BJ (cell line): ENCODE results near the gene ARHGAP24. TPM values are rescaled to one million over a fixed set of nuclear protein-coding genes. Genes with fewer than 3 reads are reported as not detected.

Source experiments
- CTCF ChIA-PET: fragments of 350-600 bp; formaldehyde crosslinking; extraction: SDS; loops from one replicate; lab custom pipeline; 2021; ENCODE audit warnings: antibody characterized with exemption, inconsistent platforms; lab: Yijun Ruan, JAX
- POLR2A ChIA-PET: fragments of 300-600 bp; sonication (Branson Sonifier 250); formaldehyde crosslinking; extraction: SDS; loops from one replicate; lab custom pipeline; 2021; ENCODE audit warnings: antibody characterized with exemption; lab: Charles Lee
- DNase-seq: peaks from one replicate; pipeline ENCODE4 v3.0.0-alpha.2; 2011; ENCODE audit warnings: low read depth
- H3K27me3 ChIP-seq: 2 replicates; pipeline ENCODE4 v1.6.0; 2011; ENCODE audit warnings: low read length; ENCODE audit not compliant: control insufficient read depth, insufficient read depth
- H3K36me3 ChIP-seq: 2 replicates; pipeline ENCODE4 v1.5.1; 2011; ENCODE audit warnings: low read length; ENCODE audit not compliant: control insufficient read depth, insufficient read depth
- H3K4me3 ChIP-seq: 2 replicates; pipeline ENCODE4 v1.5.1; 2011; ENCODE audit warnings: low read depth, mild to moderate bottlenecking, control low read depth, low read length
- CTCF ChIP-seq: IDR thresholded peaks from 2 replicates; pipeline ENCODE4 v1.5.1; 2011; ENCODE audit warnings: low read depth, mild to moderate bottlenecking, control low read depth, inconsistent platforms, low read length, moderate library complexity; ENCODE audit not compliant: insufficient read depth
- polyA plus RNA-seq: library from polyadenylated mRNA; depleted of rRNA; stranded (reverse); fragments of >200 nt; gene quantifications from 2 replicates; pipeline ENCODE4 v1.2.3, GENCODE V29; 2011

The ARHGAP24 gene
- polyA plus RNA-seq, 1 experiment: 17.7 TPM

- H3K4me3 ChIP-seq: no peak overlapping the region
- no peak for TF ChIP-seq CTCF
- no peak for DNase-seq
- H3K36me3 ChIP-seq: no peaks in the 10 kb centered on the region
- no peaks in the 10 kb centered on the region for H3K27me3 ChIP-seq
- CTCF ChIA-PET: interaction anchor here (0.7 kb wide), 1 partner anchor 29 kb away, joined by 3 read pairs; no protein-coding TSS in a partner anchor
- POLR2A ChIA-PET: no interaction called here
Observed at GRCh38 chr4:85448906-85449890, 25.8 kb upstream of the ARHGAP24 start.

GRCh38 chr4:85452058-85452731 is 22.8 kb upstream of the ARHGAP24 start:
- no peak for DNase-seq
- H3K27me3 ChIP-seq: no peaks in the 10 kb centered on the region
- ChIA-PET POLR2A (no interaction called here), CTCF (no interaction called here)
- H3K36me3 ChIP-seq: no peaks in the 10 kb centered on the region
- TF ChIP-seq CTCF: no peak
- H3K4me3 ChIP-seq: no peak overlapping the region

- H3K27me3 ChIP-seq: no peaks in the 10 kb centered on the region
- DNase-seq: no peak
- POLR2A ChIA-PET: no interaction called here
- H3K36me3 ChIP-seq: no peaks in the 10 kb centered on the region
- no peak overlapping the region for H3K4me3 ChIP-seq
- CTCF ChIA-PET: interaction anchor here (1.2 kb wide), 1 partner anchor 38 kb away, joined by 4 read pairs; no protein-coding TSS in a partner anchor
- TF ChIP-seq CTCF: no peak
Observed at GRCh38 chr4:85455942-85456341, 19.0 kb upstream of the ARHGAP24 start.

GRCh38 chr4:85457752-85458467 is 17.0 kb upstream of the ARHGAP24 start:
- H3K36me3 ChIP-seq: no peaks in the 10 kb centered on the region
- DNase-seq: no peak
- ChIA-PET CTCF (no interaction called here), POLR2A (no interaction called here)
- H3K27me3 ChIP-seq: no peaks in the 10 kb centered on the region
- no peak overlapping the region for H3K4me3 ChIP-seq
- no peak for TF ChIP-seq CTCF
